ENCODE results near the gene ZDHHC12.
"Not testable (repeated sequence)": the region's sequence is repeated elsewhere in the genome, so short reads cannot be mapped to it uniquely, and the experiment has no call there.

Gene ZDHHC12

DNA sequence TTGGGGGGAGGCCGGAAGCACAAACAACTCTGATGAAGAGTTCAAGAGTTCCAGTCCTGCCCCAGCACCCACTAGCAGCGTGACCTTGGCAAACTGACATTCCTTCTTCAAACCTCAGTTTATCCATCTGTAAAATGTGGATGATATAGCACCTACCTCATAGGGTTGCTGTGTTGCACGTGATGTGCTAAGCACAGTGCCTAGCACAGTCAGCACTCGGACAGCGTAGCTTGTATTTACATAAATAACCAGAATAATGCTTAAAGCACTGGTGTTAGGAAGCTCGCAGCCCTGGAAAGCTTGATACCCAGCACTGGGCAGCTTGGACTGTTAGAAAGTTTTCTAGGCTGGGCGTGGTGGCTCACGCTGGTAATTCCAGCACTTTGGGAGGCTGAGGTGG lies 16.5 kb downstream of the ZDHHC12 start:
- DNase-seq (ENCODE audit: low read depth in 2 of 2), result no peak

DNA sequence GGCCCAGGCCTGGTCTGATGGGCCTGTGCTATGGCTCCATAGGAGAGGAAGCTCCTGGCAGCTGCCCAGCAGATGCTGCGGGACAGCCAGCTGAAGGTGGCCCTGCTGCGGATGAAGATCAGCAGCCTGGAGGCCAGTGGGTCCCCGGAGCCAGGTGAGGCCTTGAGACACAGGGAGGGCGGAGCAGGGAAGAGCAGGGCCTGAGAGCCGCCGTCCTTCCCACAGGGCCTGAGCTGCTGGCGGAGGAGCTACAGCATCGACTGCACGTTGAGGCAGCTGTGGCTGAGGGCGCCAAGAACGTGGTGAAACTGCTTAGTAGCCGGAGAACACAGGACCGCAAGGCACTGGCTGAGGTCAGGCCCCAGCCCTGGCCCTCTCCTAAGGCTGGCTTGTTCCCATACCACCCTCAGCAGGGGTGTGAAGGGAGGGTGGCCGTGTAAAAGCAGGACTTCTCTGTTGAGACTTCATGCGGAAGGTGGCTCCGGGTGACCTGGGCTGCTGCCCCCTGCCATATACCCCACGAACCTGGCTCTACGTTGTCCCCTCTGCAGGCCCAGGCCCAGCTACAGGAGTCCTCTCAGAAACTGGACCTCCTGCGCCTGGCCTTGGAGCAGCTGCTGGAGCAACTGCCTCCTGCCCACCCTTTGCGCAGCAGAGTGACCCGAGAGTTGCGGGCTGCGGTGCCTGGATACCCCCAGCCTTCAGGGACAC lies 17.1 kb downstream of the ZDHHC12 start:
- DNase-seq (ENCODE audit: low read depth in 2 of 2), result no peak

DNA sequence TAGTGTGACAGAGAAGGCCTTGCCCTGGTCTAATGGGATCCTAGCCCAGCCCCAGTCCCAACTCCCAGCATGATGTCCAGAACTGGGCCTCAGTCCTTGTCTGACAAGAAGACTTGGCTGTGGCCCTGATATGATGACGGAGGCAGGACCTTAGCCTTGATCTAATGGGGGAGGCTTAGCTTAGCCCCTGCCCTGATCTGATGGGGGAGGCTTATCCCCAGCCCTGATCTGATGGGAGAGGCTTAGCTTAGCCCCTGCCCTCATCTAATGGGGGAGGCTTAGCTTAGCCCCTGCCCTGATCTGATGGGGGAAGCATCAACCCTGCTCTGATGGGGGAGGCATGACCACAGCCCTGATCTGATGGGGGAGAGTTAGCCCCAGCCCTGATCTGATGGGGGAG lies 17.9 kb downstream of the ZDHHC12 start:
- no peak for DNase-seq (ENCODE audit: low read depth in 2 of 2)

DNA sequence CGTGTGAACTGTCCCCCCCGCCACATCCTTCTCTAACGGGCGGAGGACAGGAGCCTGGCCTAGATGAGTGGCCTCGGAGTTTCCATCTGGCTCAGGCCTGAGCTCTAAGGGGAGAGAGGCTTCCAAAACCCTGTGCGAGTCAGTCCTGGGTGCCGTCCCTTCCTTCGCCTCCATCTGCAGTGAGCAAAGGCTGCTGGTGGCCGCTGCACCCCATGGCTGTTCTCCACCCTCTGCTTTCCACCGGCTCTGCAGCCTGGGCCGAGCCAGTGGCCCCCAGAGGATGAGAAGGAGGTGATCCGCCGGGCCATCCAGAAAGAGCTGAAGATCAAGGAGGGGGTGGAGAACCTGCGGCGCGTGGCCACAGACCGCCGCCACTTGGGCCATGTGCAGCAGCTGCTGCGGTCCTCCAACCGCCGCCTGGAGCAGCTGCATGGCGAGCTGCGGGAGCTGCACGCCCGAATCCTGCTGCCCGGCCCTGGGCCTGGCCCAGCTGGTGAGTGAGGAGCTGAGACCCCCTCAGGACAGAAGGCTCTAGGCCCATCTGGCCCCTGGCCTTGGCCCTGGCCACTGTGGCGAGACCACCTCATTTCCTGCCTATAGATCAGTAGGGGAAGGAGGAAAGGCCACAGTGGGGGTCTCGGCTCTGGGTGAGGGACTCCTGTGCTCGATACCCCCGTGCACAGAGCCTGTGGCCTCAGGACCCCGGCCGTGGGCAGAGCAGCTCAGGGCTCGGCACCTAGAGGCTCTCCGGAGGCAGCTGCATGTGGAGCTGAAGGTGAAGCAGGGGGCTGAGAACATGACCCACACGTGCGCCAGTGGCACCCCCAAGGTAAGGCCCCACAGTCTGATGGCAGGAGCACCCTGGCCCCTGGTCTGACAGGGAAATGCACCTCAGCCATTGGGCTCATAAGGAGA lies 18.6 kb downstream of the ZDHHC12 start:
- no peak for DNase-seq (ENCODE audit: low read depth in 2 of 2)

DNA sequence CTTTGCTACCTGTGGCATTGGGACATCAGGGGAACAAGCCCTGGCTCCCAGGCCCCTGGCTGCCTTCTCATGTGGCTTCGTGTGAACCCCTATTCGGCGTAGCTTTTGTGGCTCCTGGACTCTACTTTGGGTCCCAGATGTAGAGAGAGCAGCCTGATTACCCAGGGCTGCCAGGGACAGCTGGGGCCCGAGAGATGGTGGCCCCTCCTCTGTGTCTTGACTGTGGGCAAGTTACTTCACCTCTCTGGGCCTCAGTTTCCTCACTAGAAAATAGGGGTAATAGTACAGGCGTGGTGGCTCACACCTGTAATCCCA lies 19.6 kb downstream of the ZDHHC12 start:
- no peak for DNase-seq (ENCODE audit: low read depth in 2 of 2)

DNA sequence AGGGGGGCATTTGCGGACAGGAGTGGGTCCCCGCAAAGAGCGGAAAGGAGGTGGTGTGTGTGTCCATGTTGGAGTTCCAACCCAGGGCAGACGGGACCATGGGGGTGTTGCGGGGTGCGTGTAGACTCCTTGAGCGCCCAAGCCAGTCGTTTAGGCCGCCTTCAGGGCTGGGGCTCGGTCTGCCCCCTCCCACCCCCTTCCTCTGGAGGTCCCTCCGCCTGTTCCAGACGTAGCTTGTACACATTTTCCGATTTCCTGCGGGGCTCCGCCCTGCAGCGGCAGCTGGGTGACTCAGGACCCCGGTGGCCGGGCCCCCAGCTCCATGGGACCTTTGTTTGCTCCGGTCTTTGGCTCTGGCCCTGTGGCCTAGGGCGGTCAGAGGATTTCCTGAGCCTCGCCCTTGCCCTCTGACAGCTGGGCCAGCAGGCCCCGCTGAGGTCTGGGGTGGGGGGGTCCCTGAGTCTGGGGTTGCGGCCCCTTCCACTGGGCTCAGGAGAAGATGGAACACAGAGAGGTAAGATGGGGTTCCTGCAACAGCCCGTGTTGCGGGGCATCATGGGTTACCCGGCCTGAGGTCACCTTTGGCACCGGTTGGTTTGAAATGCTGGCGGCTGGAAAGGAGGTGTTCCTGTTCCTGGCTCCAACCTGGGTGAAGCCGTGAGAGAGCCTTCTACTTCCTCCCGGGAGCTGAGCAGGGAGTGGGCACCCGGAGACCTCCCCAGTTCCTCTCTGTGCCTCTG lies 20.1 kb downstream of the ZDHHC12 start:
- no peak for DNase-seq (ENCODE audit: low read depth in 2 of 2)

DNA sequence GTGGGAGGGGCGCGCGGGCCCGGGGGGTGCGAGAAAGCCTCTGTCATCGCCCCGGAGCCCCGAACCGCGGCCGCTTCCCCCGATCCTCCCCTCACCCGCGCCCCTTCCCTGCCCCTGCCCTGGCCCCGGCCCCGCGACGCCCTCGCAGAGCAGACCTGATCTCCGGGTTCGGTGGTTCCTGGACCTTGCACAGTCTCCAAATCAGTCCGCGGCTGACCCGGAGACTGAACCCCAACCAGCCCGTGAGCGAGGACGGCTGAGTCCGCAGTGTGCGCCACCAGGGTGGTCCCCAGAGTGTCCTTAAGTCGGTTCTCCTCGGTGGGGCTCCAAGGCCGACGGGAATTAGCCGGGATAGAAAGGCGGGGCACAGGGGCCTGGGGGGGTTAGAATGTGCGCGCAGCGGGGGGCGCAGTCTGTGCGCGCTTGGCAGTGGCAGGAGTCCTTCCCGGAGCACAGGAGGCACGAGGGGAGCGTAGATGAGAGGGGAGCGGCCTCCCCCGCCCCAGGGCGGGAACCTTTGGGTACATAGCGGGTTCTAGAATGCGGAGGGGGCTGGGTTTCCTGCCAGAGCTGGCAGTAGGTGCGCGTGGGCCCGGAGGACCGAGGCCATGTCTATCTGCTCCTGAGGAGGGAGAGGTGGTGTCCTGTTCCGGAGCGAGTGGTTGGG lies 20.8 kb downstream of the ZDHHC12 start:
- DNase-seq (ENCODE audit: low read depth in 2 of 2), result no peak

DNA sequence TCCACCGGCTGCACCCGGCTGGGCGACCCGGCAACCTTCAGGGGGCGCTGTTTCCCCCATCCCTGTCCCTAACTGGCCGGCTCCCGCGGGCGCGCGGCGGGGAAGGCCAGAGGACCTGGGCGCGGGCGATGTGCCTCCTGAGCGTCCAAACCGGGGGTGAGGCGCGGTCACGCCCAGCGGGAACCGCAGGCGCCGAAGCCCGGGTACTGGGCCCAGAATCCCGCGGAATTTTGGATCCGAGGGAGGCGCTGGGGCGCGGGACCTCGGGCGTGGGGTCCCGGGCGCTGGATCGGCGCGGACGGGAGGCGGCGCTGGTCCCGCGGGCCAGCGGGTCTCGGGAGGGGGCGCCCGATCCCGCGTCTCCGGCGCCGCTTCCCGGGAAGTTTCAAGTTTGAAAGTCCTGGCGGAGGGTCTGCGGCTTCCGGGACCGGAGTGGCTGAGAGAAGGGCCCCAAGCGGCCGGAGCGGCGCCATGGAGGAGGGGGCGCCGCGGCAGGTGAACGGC lies 21.4 kb downstream of the ZDHHC12 start, which contains the start of gene PKN3:
Gene PKN3 (plus strand): TSS at position 59 of the 504 bp plus-strand sequence. CDS start 413 bp downstream, at position 472.
- peak; percentile 59 to 60 for DNase-seq (ENCODE audit: low read depth in 2 of 2)

DNA sequence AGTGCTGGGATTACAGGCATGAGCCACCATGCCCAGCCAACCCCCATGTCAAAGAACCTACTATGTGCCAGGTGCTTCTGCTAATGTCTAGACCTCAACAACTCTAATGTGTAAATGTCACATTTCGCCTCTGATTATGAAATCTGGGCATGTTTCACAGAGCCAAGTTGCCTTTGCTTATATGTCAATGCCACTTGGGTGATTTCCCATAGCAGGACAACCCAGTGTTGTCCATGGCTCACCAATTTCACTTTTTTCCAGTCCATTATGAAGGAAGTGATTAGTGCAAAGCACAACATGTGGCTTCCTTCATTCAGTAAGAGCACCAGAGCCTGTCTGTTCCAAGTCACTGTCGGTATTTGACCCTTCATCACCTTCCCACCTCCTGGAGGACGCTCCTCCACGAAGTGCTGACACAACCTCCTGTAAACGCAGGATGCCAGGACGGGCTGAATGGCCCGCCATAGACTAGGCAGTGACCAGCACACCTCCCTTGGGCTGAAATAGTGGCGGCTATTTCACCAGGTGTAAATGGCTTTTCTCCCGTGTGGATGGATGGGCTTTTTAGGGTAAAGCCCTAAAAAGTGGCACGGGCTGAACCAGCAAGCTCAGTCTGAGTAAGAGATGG lies 22.6 kb downstream of the ZDHHC12 start:
- DNase-seq (ENCODE audit: low read depth in 2 of 2), result no peak

DNA sequence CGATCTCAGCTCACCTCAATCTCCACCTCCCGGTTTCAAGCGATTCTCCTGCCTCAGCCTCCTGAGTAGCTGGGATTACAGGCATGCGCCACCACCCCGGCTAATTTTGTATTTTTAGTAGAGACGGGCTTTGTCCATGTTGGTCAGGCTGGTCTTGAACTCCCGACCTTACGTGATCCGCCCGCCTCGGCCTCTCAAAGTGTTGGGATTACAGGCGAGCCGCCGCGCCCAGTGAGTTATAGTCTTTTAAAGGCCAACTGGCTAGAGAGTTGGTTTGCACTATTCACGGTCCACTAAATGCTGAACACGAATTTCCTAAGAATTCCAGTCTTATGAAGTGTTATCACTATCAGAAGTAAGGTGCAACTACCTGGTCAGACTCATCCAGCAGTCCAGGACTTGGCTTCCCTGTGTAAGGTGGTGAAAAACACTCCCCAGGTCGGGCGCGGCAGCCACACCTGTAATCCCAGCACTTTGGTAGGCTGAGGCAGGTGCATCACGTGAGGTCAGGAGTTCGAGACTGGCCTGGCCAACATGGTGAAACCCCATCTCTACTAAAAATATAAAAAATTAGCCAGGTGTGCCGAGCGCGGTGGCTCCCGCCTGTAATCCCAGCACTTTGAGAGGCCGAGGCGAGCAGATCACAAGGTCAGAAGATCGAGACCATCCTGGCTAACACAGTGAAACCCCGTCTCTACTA lies 24.7 kb downstream of the ZDHHC12 start:
- DNase-seq (ENCODE audit: low read depth in 2 of 2), result not testable (repeated sequence)

DNA sequence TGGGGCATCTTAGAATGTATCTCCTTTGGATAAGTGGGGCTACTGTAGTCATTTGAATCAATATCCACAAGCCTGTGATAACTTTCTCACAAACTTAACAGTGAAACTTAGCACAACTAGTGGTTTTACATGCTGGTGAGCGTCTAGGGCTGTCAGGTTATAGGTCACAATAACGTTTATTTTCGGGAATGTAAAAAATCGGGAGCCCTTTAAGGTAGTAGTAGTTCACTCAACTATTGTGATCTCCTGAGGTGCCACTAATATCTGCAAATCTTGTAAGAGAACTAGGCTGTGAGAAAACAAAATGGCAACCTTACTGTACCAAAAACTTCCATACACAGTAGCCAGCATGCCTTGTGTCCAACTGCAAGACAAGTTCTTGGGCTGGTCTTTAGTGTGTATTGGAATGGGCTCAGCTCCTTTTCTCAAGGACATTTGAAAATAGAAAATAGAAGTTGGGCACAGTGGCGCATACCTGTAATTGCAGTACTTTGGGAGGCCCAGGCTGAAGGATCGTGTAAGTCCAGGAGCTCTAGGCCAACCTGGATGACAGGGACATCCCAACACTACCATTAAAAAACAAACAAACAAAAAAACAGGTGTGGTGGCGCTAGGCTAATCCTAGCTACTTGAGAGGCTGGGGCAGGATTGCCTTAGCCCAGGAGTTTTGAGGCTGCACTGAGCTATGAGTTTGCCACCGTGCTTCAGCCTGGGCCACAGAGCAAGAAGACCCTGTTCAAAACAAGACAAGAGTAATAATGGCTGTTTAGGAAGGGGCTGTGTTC lies 26.8 kb downstream of the ZDHHC12 start:
- DNase-seq (ENCODE audit: low read depth in 2 of 2), result no peak

DNA sequence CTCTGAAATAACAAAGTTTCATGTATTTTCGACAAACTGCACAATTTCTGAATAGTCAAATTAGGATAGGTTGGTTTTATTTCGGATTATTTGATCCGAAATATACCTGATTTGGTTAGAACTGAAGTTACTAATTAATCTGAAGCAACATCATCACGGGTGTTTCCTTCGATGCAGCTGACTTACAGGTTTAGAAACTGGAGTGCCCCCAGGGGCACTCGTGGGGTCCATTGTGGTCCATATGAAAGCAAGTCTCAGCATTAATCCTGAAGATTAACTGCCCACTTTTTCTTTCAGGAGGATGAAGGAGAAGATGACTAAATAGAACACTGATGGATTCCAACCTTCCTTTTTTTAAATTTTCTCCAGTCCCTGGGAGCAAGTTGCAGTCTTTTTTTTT lies 29.6 kb downstream of the ZDHHC12 start:
- DNase-seq (ENCODE audit: low read depth in 2 of 2), result no peak

DNA sequence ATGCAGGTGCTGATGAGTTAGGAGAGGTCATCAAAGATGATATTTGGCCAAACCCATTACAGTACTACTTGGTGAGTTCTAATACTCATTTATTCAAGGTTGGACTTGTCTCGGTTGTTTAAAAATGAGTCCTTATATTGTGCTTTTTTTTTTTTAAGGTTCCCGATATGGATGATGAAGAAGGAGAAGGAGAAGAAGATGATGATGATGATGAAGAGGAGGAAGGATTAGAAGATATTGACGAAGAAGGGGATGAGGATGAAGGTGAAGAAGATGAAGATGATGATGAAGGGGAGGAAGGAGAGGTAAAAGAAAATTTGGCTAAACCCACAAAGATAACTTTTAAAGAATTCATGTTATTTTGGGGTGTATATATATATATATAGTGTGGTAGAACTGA lies 30.2 kb downstream of the ZDHHC12 start:
- DNase-seq (ENCODE audit: low read depth in 2 of 2), result not testable (repeated sequence)

DNA sequence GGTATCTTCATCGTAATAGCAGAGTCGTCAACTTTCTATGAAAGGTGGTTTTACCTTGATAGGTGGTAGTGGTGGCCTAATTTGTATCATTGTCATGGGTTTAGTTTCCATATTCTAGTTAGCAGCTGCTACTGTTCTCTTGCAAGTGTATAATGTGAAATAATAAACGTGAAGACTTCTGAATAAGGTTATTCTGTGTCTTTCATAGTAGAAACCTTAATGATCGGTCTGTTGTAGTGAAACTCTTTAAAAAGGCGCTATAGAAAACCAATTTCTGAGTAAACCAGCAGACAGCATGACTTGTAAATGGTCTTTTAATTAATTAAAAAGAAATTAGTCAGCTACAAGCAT lies 33.3 kb downstream of the ZDHHC12 start:
- DNase-seq (ENCODE audit: low read depth in 2 of 2), result no peak

DNA sequence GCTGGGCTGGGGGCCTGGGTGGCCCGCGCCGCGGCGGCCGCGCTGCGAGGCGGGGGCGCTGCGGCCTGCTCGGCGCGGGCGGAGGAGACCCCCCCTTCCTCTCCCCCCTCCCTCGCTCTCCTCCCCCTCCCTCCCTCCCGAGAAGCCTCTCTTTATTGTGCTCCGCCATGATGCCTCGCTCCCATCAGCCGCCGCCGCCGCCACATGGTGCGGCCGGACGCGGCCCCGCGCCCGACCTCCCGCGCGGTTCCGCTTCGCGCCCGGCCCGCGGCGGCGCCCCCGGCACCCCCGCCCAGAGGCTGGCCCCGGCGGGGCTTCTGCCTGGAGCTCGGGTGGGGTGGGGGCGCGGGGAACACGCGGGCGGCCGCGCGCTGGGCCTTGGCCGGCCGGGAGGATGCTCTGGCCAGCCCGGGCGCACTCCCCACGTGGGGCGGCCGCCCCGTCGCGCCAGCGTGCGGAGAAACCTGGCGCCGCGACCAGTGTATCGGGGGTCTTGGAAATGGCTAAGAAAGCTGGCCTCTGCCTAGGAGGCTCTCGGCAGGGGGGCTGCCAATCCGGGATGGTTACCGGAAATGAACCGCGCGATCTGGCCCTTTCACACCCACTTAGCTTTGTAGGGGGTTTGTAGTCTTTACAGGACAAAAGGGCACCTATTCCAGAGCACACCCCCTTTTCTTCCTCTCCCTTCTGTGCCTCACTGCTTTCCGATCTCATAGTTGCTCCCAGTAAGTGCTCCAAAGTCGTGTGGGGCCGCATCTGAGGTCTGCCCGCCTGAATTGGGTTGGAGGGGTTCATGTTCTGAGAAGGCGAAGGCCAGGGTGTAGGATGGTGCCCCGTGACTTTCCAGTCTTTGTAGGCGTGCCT lies 33.9 kb downstream of the ZDHHC12 start:
- DNase-seq (ENCODE audit: low read depth in 2 of 2), result peak; percentile 37 to 38

DNA sequence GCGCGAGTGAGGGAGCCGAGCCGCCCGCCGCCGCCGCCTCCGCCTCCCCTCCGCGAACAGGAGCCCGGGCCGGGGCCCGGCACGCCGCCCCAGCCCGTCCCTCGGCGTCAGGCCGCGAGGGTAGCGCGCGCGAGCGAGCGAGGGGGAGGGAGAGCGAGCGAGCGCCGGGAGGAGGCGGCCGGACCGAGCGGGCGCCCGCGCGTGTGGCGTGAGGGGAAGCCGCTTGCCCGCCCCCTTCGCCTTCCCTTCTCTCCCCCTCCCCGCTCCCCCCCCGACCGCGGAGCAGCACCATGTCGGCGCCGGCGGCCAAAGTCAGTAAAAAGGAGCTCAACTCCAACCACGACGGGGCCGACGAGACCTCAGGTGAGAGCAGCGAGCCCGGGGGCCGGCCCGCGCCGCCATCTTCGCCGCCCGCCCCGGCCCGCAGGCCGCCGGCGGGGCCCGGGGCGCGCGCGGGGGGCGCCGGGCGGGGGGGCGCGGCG lies 34.6 kb downstream of the ZDHHC12 start:
- no peak for DNase-seq (ENCODE audit: low read depth in 2 of 2)

DNA sequence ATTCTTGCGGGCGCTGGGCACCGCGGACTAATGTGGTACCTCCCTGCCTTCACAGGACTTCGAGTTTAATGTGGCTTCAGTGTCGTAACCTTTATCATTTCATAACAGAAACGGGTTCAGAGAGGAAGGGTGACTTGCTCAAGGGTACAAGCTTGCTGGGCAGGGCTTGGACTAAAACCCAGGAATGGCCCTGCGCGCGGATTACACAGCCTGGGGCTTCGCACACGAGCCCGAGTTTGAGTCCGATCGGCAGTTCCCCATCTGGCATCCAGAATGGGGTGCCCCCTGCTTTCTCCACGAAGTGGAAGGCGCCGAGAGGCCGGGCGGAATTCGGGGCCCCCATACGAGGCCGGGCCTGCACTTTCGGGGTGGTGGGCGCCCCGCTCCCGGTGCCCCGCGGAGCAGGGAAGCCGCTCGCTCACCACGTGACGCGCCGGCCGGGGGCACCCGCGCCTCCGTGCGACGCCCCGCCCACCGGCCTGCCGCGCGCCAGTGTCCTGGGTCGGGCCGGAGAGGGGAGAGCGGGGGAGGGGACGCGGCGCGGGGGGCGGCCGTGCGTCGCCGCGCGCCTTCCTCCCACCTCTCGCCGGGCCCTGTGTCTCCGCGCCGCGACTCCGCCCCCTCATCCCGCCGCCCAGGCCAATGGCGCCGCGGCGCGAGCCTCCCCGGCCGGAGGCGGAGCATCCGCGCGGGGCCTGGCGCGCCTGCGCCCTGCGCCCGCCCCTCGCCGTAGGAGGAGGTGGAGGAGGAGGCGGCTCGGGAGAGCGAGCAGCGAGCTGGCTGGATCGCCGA lies 35.2 kb downstream of the ZDHHC12 start, which contains the start of gene SET:
Gene SET (plus strand): TSS at position 722 of the 792 bp plus-strand sequence. CDS start 361 bp downstream, outside the sequence.
- DNase-seq (ENCODE audit: low read depth in 2 of 2), result peak; percentile 83 to 91

DNA sequence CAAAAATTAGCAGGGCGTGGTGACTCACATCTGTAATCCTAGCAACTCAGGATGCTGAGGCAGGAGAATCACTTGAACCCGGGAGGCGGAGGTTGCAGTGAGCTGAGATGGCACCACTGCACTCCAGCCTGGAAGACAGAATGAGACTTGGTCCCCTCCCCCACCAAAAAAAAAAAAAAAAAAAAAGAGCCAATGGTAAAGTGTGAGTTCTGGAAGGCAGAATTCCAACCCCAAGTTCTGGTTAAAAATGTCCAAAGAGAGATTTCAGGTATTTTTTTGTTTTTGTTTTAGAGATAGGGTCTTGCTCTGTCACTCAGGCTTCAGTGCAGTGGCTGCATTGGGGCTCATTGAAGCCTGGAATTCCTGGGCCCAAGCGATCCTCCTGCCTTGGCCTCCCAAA lies 36.5 kb downstream of the ZDHHC12 start:
- DNase-seq (ENCODE audit: low read depth in 2 of 2), result no peak
